Heart left ventricle (tissue), 13 donors: ENCODE measurements around the gene NTRK3.

ENCODE experiments used
- CTCF ChIP-seq, 12 donors: fragments of 200-600 bp; sonication (generic) in 4 of 12; IDR thresholded peaks; one replicate each; pipeline versions ENCODE4 v1.5.0 to v1.8.0; 2018 to 2022; ENCODE audit warnings: antibody characterized with exemption in 12 of 12, mild to moderate bottlenecking in 5 of 12
- POLR2A ChIP-seq, 2 donors: fragments of 450-650 bp; IDR thresholded peaks; one replicate each; pipeline ENCODE4 v1.6.1; 2017; ENCODE audit warnings: antibody characterized with exemption in 2 of 2, mild to moderate bottlenecking in 2 of 2, moderate library complexity in 2 of 2
- donor health status: ischemic (EF 13 %, LVEDD 7.1; RV severe dilation, severe dysfunction).
- donor health status: DM: no; HTN: yes; CAD: no.
- donor health status: DM: no; HTN: no; CAD: no.
- donor health status: ischemic (EF 25% LVEDD 6.9; RV normal size, moderate dysfunction).
- donor health status: ischemic (EF 25% LVEDD 5.7; RV mildly dilated, moderate dysfunction).
- donor health status: ischemic (EF 35%, LVEDD 5.7; RV mildly dilated, moderate dysfunction).
- donor health status: nonischemic (EF 11% LVEDD 7.7; RV severe dilation, severe dysfunction).
- donor health status: DM: yes; HTN: yes; CAD: no.
- donor health status: PGD.
- donor health status: ischemic (EF 29% LVEDD 5.4; RV normal size, mild dysfunction).
- donor health status: nonischemic (EF 23%, LVEDD 6.1; RV moderate dilation, normal function).

GRCh38 chr15:87919064-87919463 lies 337.5 kb downstream of the NTRK3 start:
- no peak for TF ChIP-seq CTCF (IDR thresholded peaks at IDR 0.05)
- no peak for TF ChIP-seq POLR2A (IDR thresholded peaks at IDR 0.05)
